Esophagus muscularis mucosa (tissue), 4 donors: Measurements from ENCODE around the gene CMTM5. TPM values are rescaled to one million over a fixed set of nuclear protein-coding genes. Genes with fewer than 3 reads are reported as not detected.

Experiments
- DNase-seq: peaks from one replicate; pipeline ENCODE4 v3.0.0-alpha.2; 2017; ENCODE audit errors: extremely low spot score
- H3K27ac ChIP-seq, 4 donors: fragments of 200-600 bp; sonication (generic); replicated peaks in 1 of 4; 1 replicate in 3 of 4; 2 replicates in 1 of 4; pipeline ENCODE4 v1.5.1; 2016 to 2019; ENCODE audit warnings: mild to moderate bottlenecking in 1 of 4
- H3K27me3 ChIP-seq, 4 donors: fragments of 200-600 bp; sonication (generic); one replicate each; pipeline versions ENCODE4 v1.5.1 to v1.6.0; 2016 to 2019
- H3K36me3 ChIP-seq, 4 donors: fragments of 200-600 bp; sonication (generic); one replicate each; pipeline ENCODE4 v1.5.1; 2016 to 2019
- H3K4me1 ChIP-seq, 4 donors: fragments of 200-600 bp; sonication (generic); one replicate each; pipeline ENCODE4 v1.5.1; 2016 to 2019
- H3K4me3 ChIP-seq, 4 donors: fragments of 200-600 bp; sonication (generic); 1 replicate in 2 of 4; 2 replicates in 2 of 4; pipeline ENCODE4 v1.5.1; 2016 to 2019; ENCODE audit warnings: mild to moderate bottlenecking in 4 of 4, moderate library complexity in 1 of 4
- H3K9me3 ChIP-seq, 4 donors: fragments of 200-600 bp; sonication (generic); 1 replicate in 3 of 4; 2 replicates in 1 of 4; pipeline ENCODE4 v1.5.1; 2016 to 2019
- CTCF ChIP-seq, 3 experiments: fragments of 200-600 bp in 2 of 3; fragments of 450-650 bp in 1 of 3; sonication (generic) in 2 of 3; IDR thresholded peaks; one replicate each; pipeline ENCODE4 v1.5.1; 2017 to 2019; ENCODE audit warnings: antibody characterized with exemption in 3 of 3, mild to moderate bottlenecking in 2 of 3, moderate library complexity in 1 of 3
- EP300 ChIP-seq: sonication (generic); formaldehyde crosslinking; IDR thresholded peaks from one replicate; pipeline ENCODE4 v1.6.1; 2017; ENCODE audit warnings: antibody characterized with exemption
- POLR2A ChIP-seq: fragments of 450-650 bp; IDR thresholded peaks from one replicate; pipeline ENCODE4 v1.6.1; 2017; ENCODE audit warnings: antibody characterized with exemption, moderate library complexity, mild to moderate bottlenecking, low read depth
- POLR2AphosphoS5 ChIP-seq, 2 donors: sonication (generic); formaldehyde crosslinking; IDR thresholded peaks; one replicate each; pipeline ENCODE4 v1.6.1; 2017; ENCODE audit warnings: antibody characterized with exemption in 2 of 2
- WGBS: methylation state at CpG from one replicate; pipeline ENCODE4 v1.1.5; 2018; 5-methylcytosine and 5-hydroxymethylcytosine counted together
- intact Hi-C: fragments of 100-400 bp; cut with DNase I; formaldehyde crosslinking; loops from one replicate; pipeline ENCODE4 v1.15.1; 2023
- total RNA-seq, 4 donors: library from RNA; depleted of rRNA; stranded (reverse); fragments of >200 nt; gene quantifications; one replicate each; pipeline versions ENCODE4 v1.1.0 to v1.2.1, GENCODE V29; 2016

The CMTM5 gene
- total RNA-seq, 4 donors from 2014 or later = 0.78 to 2.9 (median 1.9) TPM

- Histone ChIP-seq H3K36me3 (peaks cover 0 to 23% (median 9%) of the 10 kb centered on the region in 4 donors), H3K27me3 (no peaks in the 10 kb centered on the region), H3K9me3 (no peaks in the 10 kb centered on the region), H3K27ac (peak overlapping the region in 3 of 4 donors; percentile 27 to 81 (median 56)), H3K4me1 (peaks cover 10 to 26% (median 21%) of the 10 kb centered on the region in 4 donors), H3K4me3 (no peak overlapping the region)
- 73% methylated on average over 5 of the region's 5 CpGs for WGBS
- no peak for DNase-seq
- intact Hi-C loops = no loop called here
- TF ChIP-seq POLR2AphosphoS5 (IDR thresholded peaks at IDR 0.05) (no peak), POLR2A (no peak), CTCF (IDR thresholded peaks at IDR 0.05) (no peak), EP300 (no peak)
These were observed 23.4 kb upstream of the CMTM5 start for GRCh38 chr14:23353433-23353780.

GRCh38 chr14:23354990-23355389 lies 21.9 kb upstream of the CMTM5 start:
- H3K4me1 ChIP-seq = peaks cover 10 to 42% (median 36%) of the 10 kb centered on the region in 4 donors
- 79% methylated on average over 6 of the region's 6 CpGs for WGBS
- intact Hi-C loops = no loop called here
- H3K36me3 ChIP-seq = peaks cover 0 to 39% (median 16%) of the 10 kb centered on the region in 4 donors
- no peaks in the 10 kb centered on the region for H3K27me3 ChIP-seq
- H3K27ac ChIP-seq = no peak overlapping the region
- H3K4me3 ChIP-seq = no peak overlapping the region
- TF ChIP-seq POLR2AphosphoS5 (IDR thresholded peaks at IDR 0.05) (no peak), CTCF (IDR thresholded peaks at IDR 0.05) (no peak), EP300 (no peak), POLR2A (no peak)
- H3K9me3 ChIP-seq = no peaks in the 10 kb centered on the region
- DNase-seq = no peak

GRCh38 chr14:23355871-23356435 lies 20.9 kb upstream of the CMTM5 start:
- Histone ChIP-seq H3K27me3 (no peaks in the 10 kb centered on the region), H3K27ac (no peak overlapping the region), H3K4me3 (no peak overlapping the region), H3K4me1 (peaks cover 10 to 51% (median 45%) of the 10 kb centered on the region in 4 donors), H3K9me3 (no peaks in the 10 kb centered on the region), H3K36me3 (peaks cover 0 to 47% (median 18%) of the 10 kb centered on the region in 4 donors)
- WGBS = 84% methylated on average over 6 of the region's 6 CpGs
- DNase-seq = no peak
- intact Hi-C loops = no loop called here
- TF ChIP-seq POLR2A (no peak), POLR2AphosphoS5 (IDR thresholded peaks at IDR 0.05) (peak in 1 of 2 donors; percentile 7), EP300 (no peak)

GRCh38 chr14:23356662-23357061 lies 20.2 kb upstream of the CMTM5 start:
- 91% methylated on average over 4 of the region's 4 CpGs for WGBS
- no peak overlapping the region for H3K27ac ChIP-seq

GRCh38 chr14:23357261-23357660 lies 19.6 kb upstream of the CMTM5 start:
- TF ChIP-seq CTCF (IDR thresholded peaks at IDR 0.05) (no peak), POLR2A (no peak), EP300 (no peak), POLR2AphosphoS5 (IDR thresholded peaks at IDR 0.05) (no peak)
- Histone ChIP-seq H3K9me3 (no peaks in the 10 kb centered on the region), H3K4me3 (no peak overlapping the region), H3K27ac (peak overlapping the region in 1 of 4 donors; percentile 14), H3K27me3 (no peaks in the 10 kb centered on the region), H3K4me1 (peaks cover 4 to 54% (median 49%) of the 10 kb centered on the region in 4 donors), H3K36me3 (peaks cover 0 to 47% (median 18%) of the 10 kb centered on the region in 4 donors)
- intact Hi-C loops = no loop called here
- 87% methylated on average over 4 of the region's 8 CpGs for WGBS
- no peak for DNase-seq

More at GRCh38 chr14:23356662-23357061, 20.2 kb upstream of the CMTM5 start:
- no peaks in the 10 kb centered on the region for H3K27me3 ChIP-seq
- no peak for DNase-seq
- peaks cover 9 to 54% (median 49%) of the 10 kb centered on the region in 4 donors for H3K4me1 ChIP-seq
- TF ChIP-seq EP300 (no peak), POLR2A (no peak)
- no peaks in the 10 kb centered on the region for H3K9me3 ChIP-seq
- H3K4me3 ChIP-seq = no peak overlapping the region
- H3K36me3 ChIP-seq = peaks cover 0 to 47% (median 18%) of the 10 kb centered on the region in 4 donors
- intact Hi-C loops = no loop called here
